ENCODE data around the gene WDHD1.

DNA sequence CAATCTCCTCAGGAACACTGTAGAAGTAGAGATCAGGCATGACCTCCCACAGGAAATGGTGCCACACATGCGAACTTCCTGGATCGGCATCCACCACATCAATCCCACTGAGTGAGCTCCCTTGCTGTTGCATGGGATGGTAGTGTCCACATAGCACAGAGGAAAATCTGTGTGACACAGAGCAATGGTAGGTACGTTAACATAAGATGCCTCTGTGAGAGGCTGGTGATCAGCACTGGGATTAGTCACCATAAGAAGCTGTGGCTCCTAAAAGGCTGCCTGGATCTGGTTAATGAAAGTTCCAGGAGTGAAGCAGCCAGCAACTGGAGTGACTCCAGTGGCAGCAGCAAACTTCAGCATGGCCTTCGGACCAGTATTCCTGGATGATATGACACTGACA, 21.8 kb downstream of the WDHD1 start:
- TF ChIP-seq CTCF (IDR thresholded peaks at IDR 0.05) (no peak), POLR2A (IDR thresholded peaks at IDR 0.05) (no peak)

All from uterus (tissue), 2 donors.